HepG2 (cell line): Measurements from ENCODE around the gene TECPR1.

Experiments
- MXI1 ChIP-seq: IDR thresholded peaks from 3 replicates; pipeline ENCODE4 v1.6.1; 2012; ENCODE audit warnings: low read depth, low read length, inconsistent platforms, borderline replicate concordance
- POLR2A ChIP-seq, 2 experiments: IDR thresholded peaks; 2 replicates each; pipeline ENCODE4 v1.6.1; 2011; ENCODE audit warnings: low read depth in 2 of 2, low read length in 2 of 2, mild to moderate bottlenecking in 1 of 2, moderate library complexity in 1 of 2; ENCODE audit not compliant: insufficient read depth in 1 of 2

GRCh38 chr7:98233219-98234070, 18.6 kb downstream of the TECPR1 start:
- no peak for TF ChIP-seq MXI1
- no peak for TF ChIP-seq POLR2A (IDR thresholded peaks at IDR 0.05; ENCODE audit: insufficient read depth in 1 of 2, low read depth in 2 of 2, low read length in 2 of 2)
